H9 (cell line): ENCODE measurements around the gene CALCOCO1. TPM values are rescaled to one million over a fixed set of nuclear protein-coding genes. Genes with fewer than 3 reads are reported as not detected.

Experiments used
- DNase-seq: peaks from one replicate; pipeline ENCODE4 v3.0.0-alpha.2; 2017
- H2AFZ ChIP-seq: one replicate; pipeline ENCODE4 v1.6.1; 2013; ENCODE audit warnings: mild to moderate bottlenecking, low read length, control low read depth, moderate library complexity
- H2AK5ac ChIP-seq: 2 replicates; pipeline ENCODE4 v1.6.1; 2013; ENCODE audit warnings: low read length, control low read depth, mixed read lengths; ENCODE audit not compliant: insufficient read length
- H2BK120ac ChIP-seq: one replicate; pipeline ENCODE4 v1.6.1; 2013; ENCODE audit warnings: low read depth, mild to moderate bottlenecking, low read length, control low read depth, inconsistent platforms; ENCODE audit not compliant: poor library complexity, severe bottlenecking
- H2BK12ac ChIP-seq: 2 replicates; pipeline ENCODE4 v1.6.1; 2013; ENCODE audit warnings: low read length, control low read depth, mixed read lengths, low read depth; ENCODE audit not compliant: insufficient read length
- H2BK15ac ChIP-seq: 2 replicates; pipeline ENCODE4 v1.6.1; 2013; ENCODE audit warnings: low read depth, low read length, control low read depth
- H2BK20ac ChIP-seq: one replicate; pipeline ENCODE4 v1.6.1; 2013; ENCODE audit warnings: low read depth, mild to moderate bottlenecking, low read length, control low read depth, inconsistent platforms; ENCODE audit not compliant: poor library complexity, severe bottlenecking
- H2BK5ac ChIP-seq: 2 replicates; pipeline ENCODE4 v1.6.1; 2013; ENCODE audit warnings: low read length, control low read depth, mixed read lengths; ENCODE audit not compliant: insufficient read length
- H3K14ac ChIP-seq: 2 replicates; pipeline ENCODE4 v1.6.1; 2013; ENCODE audit warnings: low read length, control low read depth; ENCODE audit not compliant: insufficient read depth
- H3K18ac ChIP-seq: 2 replicates; pipeline ENCODE4 v1.6.1; 2013; ENCODE audit warnings: low read depth, mild to moderate bottlenecking, mixed read lengths, low read length, control low read depth; ENCODE audit not compliant: insufficient read length
- H3K23ac ChIP-seq: 2 replicates; pipeline ENCODE4 v1.6.1; 2013; ENCODE audit warnings: low read length, control low read depth, mixed read lengths, low read depth; ENCODE audit not compliant: insufficient read length
- H3K23me2 ChIP-seq: 2 replicates; pipeline ENCODE4 v1.6.1; 2013; ENCODE audit warnings: low read depth, mild to moderate bottlenecking, mixed read lengths, low read length, control low read depth; ENCODE audit not compliant: insufficient read length, poor library complexity, severe bottlenecking
- H3K27ac ChIP-seq: 2 replicates; pipeline ENCODE4 v1.5.1; 2013; ENCODE audit warnings: low read length, control low read depth, mixed read lengths, low read depth; ENCODE audit not compliant: insufficient read length
- H3K27me3 ChIP-seq: 2 replicates; pipeline ENCODE4 v1.6.1; 2013; ENCODE audit warnings: low read length, control low read depth, inconsistent platforms; ENCODE audit not compliant: insufficient read depth
- H3K4ac ChIP-seq: 2 replicates; pipeline ENCODE4 v1.6.1; 2013; ENCODE audit warnings: low read depth, mild to moderate bottlenecking, control low read depth, inconsistent platforms, low read length, moderate library complexity
- H3K4me1 ChIP-seq: 2 replicates; pipeline ENCODE4 v1.6.1; 2013; ENCODE audit warnings: low read length, control low read depth, inconsistent platforms; ENCODE audit not compliant: insufficient read depth
- H3K4me2 ChIP-seq: 2 replicates; pipeline ENCODE4 v1.6.1; 2013; ENCODE audit warnings: low read length, control low read depth, mixed read lengths; ENCODE audit not compliant: insufficient read length, insufficient read depth
- H3K56ac ChIP-seq: 2 replicates; pipeline ENCODE4 v1.6.1; 2013; ENCODE audit warnings: low read depth, mild to moderate bottlenecking, mixed read lengths, low read length, control low read depth; ENCODE audit not compliant: insufficient read length
- H3K79me1 ChIP-seq: 2 replicates; pipeline ENCODE4 v1.6.1; 2013; ENCODE audit warnings: low read depth, mild to moderate bottlenecking, moderate library complexity, low read length, control low read depth, inconsistent platforms; ENCODE audit not compliant: insufficient read depth, poor library complexity, severe bottlenecking
- H3K79me2 ChIP-seq: 2 replicates; pipeline ENCODE4 v1.6.1; 2013; ENCODE audit warnings: low read length, control low read depth, inconsistent platforms; ENCODE audit not compliant: insufficient read depth
- H3K9ac ChIP-seq: 2 replicates; pipeline ENCODE4 v1.6.1; 2013; ENCODE audit warnings: low read length, control low read depth, mixed read lengths; ENCODE audit not compliant: insufficient read length; ENCODE audit errors: extremely low read depth
- H3K9me3 ChIP-seq: one replicate; pipeline ENCODE4 v1.6.1; 2013; ENCODE audit warnings: low read depth, low read length, inconsistent platforms; ENCODE audit not compliant: control insufficient read depth
- H3T11ph ChIP-seq: one replicate; pipeline ENCODE4 v1.6.1; 2013; ENCODE audit warnings: mild to moderate bottlenecking, low read length, control low read depth, inconsistent platforms
- H4K20me1 ChIP-seq: one replicate; pipeline ENCODE4 v1.6.1; 2013; ENCODE audit not compliant: control insufficient read depth, insufficient read length, insufficient read depth
- H4K5ac ChIP-seq: 2 replicates; pipeline ENCODE4 v1.6.1; 2013; ENCODE audit warnings: low read depth, mild to moderate bottlenecking, mixed read lengths, low read length, control low read depth; ENCODE audit not compliant: insufficient read length
- H4K8ac ChIP-seq: replicated peaks from 2 replicates; pipeline ENCODE4 v1.6.1; 2013; ENCODE audit warnings: low read length, control low read depth, mixed read lengths, low read depth; ENCODE audit not compliant: insufficient read length
- H4K91ac ChIP-seq: 2 replicates; pipeline ENCODE4 v1.6.1; 2013; ENCODE audit warnings: low read depth, mild to moderate bottlenecking, moderate library complexity, mixed read lengths, low read length, control low read depth; ENCODE audit not compliant: insufficient read length
- H3K27ac Mint-ChIP-seq, 3 experiments: 2 replicates in 2 of 3; 3 replicates in 1 of 3; pipeline ENCODE4 v1.8.0; 2020 to 2021; ENCODE audit warnings: mixed read lengths in 3 of 3, mild to moderate bottlenecking in 1 of 3, moderate library complexity in 1 of 3
- H3K27me3 Mint-ChIP-seq: 2 replicates; pipeline ENCODE4 v1.8.0; 2021; ENCODE audit warnings: low read depth, mild to moderate bottlenecking, moderate library complexity, mixed read lengths
- H3K36me3 Mint-ChIP-seq, 3 experiments: 2 replicates in 2 of 3; 3 replicates in 1 of 3; pipeline ENCODE4 v1.8.0; 2020 to 2021; ENCODE audit warnings: low read depth in 3 of 3, mixed read lengths in 3 of 3; ENCODE audit not compliant: insufficient read depth in 1 of 3
- H3K4me1 Mint-ChIP-seq, 2 experiments: 2 replicates each; pipeline ENCODE4 v1.8.0; 2020; ENCODE audit warnings: mixed read lengths in 2 of 2
- H3K4me3 Mint-ChIP-seq, 2 experiments: 2 replicates in 1 of 2; 3 replicates in 1 of 2; pipeline ENCODE4 v1.8.0; 2020 to 2021; ENCODE audit warnings: mild to moderate bottlenecking in 2 of 2, mixed read lengths in 2 of 2, moderate library complexity in 1 of 2
- H3K9me3 Mint-ChIP-seq, 2 experiments: 2 replicates in 1 of 2; 3 replicates in 1 of 2; pipeline ENCODE4 v1.8.0; 2020; ENCODE audit warnings: mild to moderate bottlenecking in 2 of 2, mixed read lengths in 2 of 2, moderate library complexity in 1 of 2
- WGBS: extraction: QIAGEN DNeasy Blood & Tissue Kit; methylation state at CpG from one replicate; pipeline ENCODE4 v1.1.7; 2013; ENCODE audit warnings: missing lambda C conversion rate, low lambda C conversion rate, mixed read lengths; ENCODE audit not compliant: insufficient read length; ENCODE audit errors: extremely low coverage; 5-methylcytosine and 5-hydroxymethylcytosine counted together
- total RNA-seq: library from RNA; stranded (reverse); gene quantifications from 2 replicates; pipeline ENCODE4 v1.2.1, GENCODE V29; 2021
- TF ChIP-seq, protein P1 (sequence below): fragments of 200-600 bp; sonication (generic); conservative IDR thresholded peaks from 3 replicates; pipeline ENCODE4 v1.8.0; 2021; ENCODE audit warnings: antibody characterized with exemption, mild to moderate bottlenecking

Gene CALCOCO1
- total RNA-seq, 1 experiment from 2014 or later: 22.3 TPM

DNA sequence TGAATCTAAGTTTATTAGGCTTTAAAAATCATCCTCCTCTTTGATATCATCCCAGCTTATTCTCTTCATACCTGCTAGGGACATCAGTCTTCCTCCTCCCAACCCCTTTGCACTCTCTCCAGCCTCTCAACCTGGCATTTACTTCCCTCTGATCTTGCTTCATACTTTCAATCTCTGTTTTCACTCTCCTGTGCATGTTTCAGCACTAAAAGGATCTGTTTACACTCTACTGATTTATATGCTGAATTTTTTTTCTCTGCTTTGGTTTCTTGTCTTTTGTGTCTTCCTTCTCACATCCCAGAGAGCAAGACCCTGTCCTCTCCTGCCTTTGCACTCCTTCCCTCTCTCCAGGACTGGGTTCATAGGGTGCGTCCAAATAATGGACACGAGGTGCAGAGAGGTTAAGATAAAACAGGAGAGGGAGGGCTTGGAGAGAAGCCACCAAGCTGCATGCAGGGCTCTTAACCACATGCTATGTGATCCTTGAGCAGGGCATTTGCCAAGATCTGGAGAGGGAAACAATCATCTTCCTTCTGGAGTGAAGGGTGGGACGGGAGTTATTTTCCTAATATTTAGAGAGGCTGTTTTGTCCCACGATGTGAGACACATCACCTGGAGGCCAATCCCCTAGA lies 27.5 kb upstream of the CALCOCO1 start:
- peaks cover 25% of the 10 kb centered on the region for H3K27me3 Mint-ChIP-seq
- no peak overlapping the region for H3K27ac Mint-ChIP-seq
- no peak overlapping the region for H3K4me3 Mint-ChIP-seq
- no peak overlapping the region for H3K4ac ChIP-seq
- no peak overlapping the region for H2AK5ac ChIP-seq
- H3T11ph ChIP-seq: no peak overlapping the region
- H3K56ac ChIP-seq: no peak overlapping the region
- no peak overlapping the region for H2BK12ac ChIP-seq
- no peak overlapping the region for H3K18ac ChIP-seq
- no peak overlapping the region for H3K14ac ChIP-seq
- no peak overlapping the region for H3K27ac ChIP-seq
- H3K4me2 ChIP-seq: no peak overlapping the region
- H3K79me2 ChIP-seq: no peaks in the 10 kb centered on the region
- TF ChIP-seq, protein P1, sequence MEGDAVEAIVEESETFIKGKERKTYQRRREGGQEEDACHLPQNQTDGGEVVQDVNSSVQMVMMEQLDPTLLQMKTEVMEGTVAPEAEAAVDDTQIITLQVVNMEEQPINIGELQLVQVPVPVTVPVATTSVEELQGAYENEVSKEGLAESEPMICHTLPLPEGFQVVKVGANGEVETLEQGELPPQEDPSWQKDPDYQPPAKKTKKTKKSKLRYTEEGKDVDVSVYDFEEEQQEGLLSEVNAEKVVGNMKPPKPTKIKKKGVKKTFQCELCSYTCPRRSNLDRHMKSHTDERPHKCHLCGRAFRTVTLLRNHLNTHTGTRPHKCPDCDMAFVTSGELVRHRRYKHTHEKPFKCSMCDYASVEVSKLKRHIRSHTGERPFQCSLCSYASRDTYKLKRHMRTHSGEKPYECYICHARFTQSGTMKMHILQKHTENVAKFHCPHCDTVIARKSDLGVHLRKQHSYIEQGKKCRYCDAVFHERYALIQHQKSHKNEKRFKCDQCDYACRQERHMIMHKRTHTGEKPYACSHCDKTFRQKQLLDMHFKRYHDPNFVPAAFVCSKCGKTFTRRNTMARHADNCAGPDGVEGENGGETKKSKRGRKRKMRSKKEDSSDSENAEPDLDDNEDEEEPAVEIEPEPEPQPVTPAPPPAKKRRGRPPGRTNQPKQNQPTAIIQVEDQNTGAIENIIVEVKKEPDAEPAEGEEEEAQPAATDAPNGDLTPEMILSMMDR: no peak
- peaks cover 25 to 34% of the 10 kb centered on the region in 2 experiments for H3K4me1 Mint-ChIP-seq
- no peak for DNase-seq
- H4K8ac ChIP-seq: no peak overlapping the region
- peaks cover 0 to 2% (median 0%) of the 10 kb centered on the region in 3 experiments; a peak in 1 of 7 replicates for H3K36me3 Mint-ChIP-seq
- H3K9me3 Mint-ChIP-seq: no peaks in the 10 kb centered on the region
- H3K9me3 ChIP-seq: no peaks in the 10 kb centered on the region
- H2BK120ac ChIP-seq: no peak overlapping the region
- H3K23me2 ChIP-seq: peaks cover 18% of the 10 kb centered on the region
- no peak overlapping the region for H3K23ac ChIP-seq
- no peak overlapping the region for H2BK15ac ChIP-seq
- no peaks in the 10 kb centered on the region for H3K79me1 ChIP-seq
- H2AFZ ChIP-seq: no peak overlapping the region
- no peak overlapping the region for H3K9ac ChIP-seq
- H4K5ac ChIP-seq: no peak overlapping the region
- no peaks in the 10 kb centered on the region for H4K20me1 ChIP-seq
- H4K91ac ChIP-seq: no peak overlapping the region
- no peak overlapping the region for H2BK5ac ChIP-seq
- H3K27me3 ChIP-seq: peaks cover 36% of the 10 kb centered on the region
- WGBS: no CpG with 5 or more reads among the region's 4 CpGs
- peaks cover 5% of the 10 kb centered on the region; the same call in 1 of the 2 replicates for H3K4me1 ChIP-seq
- no peak overlapping the region for H2BK20ac ChIP-seq
